NCI-H2227 (cell line): ENCODE results near the gene TMEM213.

ENCODE experiments used
- DNase-seq: peaks from one replicate; lab custom pipeline; 2025; ENCODE audit not compliant: unreplicated experiment; lab: John Stamatoyannopoulos, UW

Gene TMEM213

GRCh38 chr7:138838166-138838565 is 40.4 kb downstream of the TMEM213 start:
- DNase-seq, result no peak

- DNase-seq, result no peak
Observed at GRCh38 chr7:138842111-138842510, 44.3 kb downstream of the TMEM213 start.

- no peak for DNase-seq
Observed at GRCh38 chr7:138843632-138844580, 46.1 kb downstream of the TMEM213 start.

GRCh38 chr7:138845711-138846110 is 47.9 kb downstream of the TMEM213 start:
- DNase-seq, result no peak

- DNase-seq, result no peak
Observed at GRCh38 chr7:138848056-138848980, 50.5 kb downstream of the TMEM213 start.

GRCh38 chr7:138849701-138850100 is 51.9 kb downstream of the TMEM213 start:
- no peak for DNase-seq

GRCh38 chr7:138852469-138852868 is 54.7 kb downstream of the TMEM213 start:
- DNase-seq, result no peak

- DNase-seq, result no peak
Observed at GRCh38 chr7:138853448-138853847, 55.7 kb downstream of the TMEM213 start.

- no peak for DNase-seq
Observed at GRCh38 chr7:138854115-138854645, 56.4 kb downstream of the TMEM213 start.

GRCh38 chr7:138857728-138858127 is 59.9 kb downstream of the TMEM213 start:
- DNase-seq, result no peak

GRCh38 chr7:138861051-138861450 is 63.3 kb downstream of the TMEM213 start:
- DNase-seq, result no peak

GRCh38 chr7:138863931-138864330 is 66.1 kb downstream of the TMEM213 start:
- no peak for DNase-seq

- no peak for DNase-seq
Observed at GRCh38 chr7:138864667-138865066, 66.9 kb downstream of the TMEM213 start.

- DNase-seq, result no peak
Observed at GRCh38 chr7:138865843-138866242, 68.0 kb downstream of the TMEM213 start.

- no peak for DNase-seq
Observed at GRCh38 chr7:138866353-138866752, 68.6 kb downstream of the TMEM213 start.

- no peak for DNase-seq
Observed at GRCh38 chr7:138867744-138868143, 70.0 kb downstream of the TMEM213 start.

GRCh38 chr7:138868711-138869110 is 70.9 kb downstream of the TMEM213 start:
- DNase-seq, result no peak

GRCh38 chr7:138869353-138869752 is 71.6 kb downstream of the TMEM213 start:
- no peak for DNase-seq

GRCh38 chr7:138871065-138871813 is 73.4 kb downstream of the TMEM213 start:
- DNase-seq, result no peak

- DNase-seq, result no peak
Observed at GRCh38 chr7:138871814-138872090, 74.0 kb downstream of the TMEM213 start.

GRCh38 chr7:138872576-138872975 is 74.8 kb downstream of the TMEM213 start:
- DNase-seq, result no peak
